Measurements from ENCODE around the gene IRS2. TPM values are rescaled to one million over a fixed set of nuclear protein-coding genes. Genes with fewer than 3 reads are reported as not detected.

IRS2 gene
- polyA plus RNA-seq, 1 experiment = 1.5 TPM

GRCh38 chr13:109750221-109750775, 36.1 kb downstream of the IRS2 start:
- H3K4me3 ChIP-seq (ENCODE audit: low read depth, low read length) = no peak overlapping the region
- ChIA-PET POLR2A (no interaction called here), CTCF (interaction anchor here (0.6 kb wide), 1 partner anchor 674 kb away, joined by 3 read pairs; no protein-coding TSS in a partner anchor)
- H3K9me3 ChIP-seq (ENCODE audit: control insufficient read depth, insufficient read depth, low read length) = no peaks in the 10 kb centered on the region
- H3K27me3 ChIP-seq (ENCODE audit: control insufficient read depth, insufficient read depth, low read length) = no peaks in the 10 kb centered on the region
- TF ChIP-seq, protein P1, sequence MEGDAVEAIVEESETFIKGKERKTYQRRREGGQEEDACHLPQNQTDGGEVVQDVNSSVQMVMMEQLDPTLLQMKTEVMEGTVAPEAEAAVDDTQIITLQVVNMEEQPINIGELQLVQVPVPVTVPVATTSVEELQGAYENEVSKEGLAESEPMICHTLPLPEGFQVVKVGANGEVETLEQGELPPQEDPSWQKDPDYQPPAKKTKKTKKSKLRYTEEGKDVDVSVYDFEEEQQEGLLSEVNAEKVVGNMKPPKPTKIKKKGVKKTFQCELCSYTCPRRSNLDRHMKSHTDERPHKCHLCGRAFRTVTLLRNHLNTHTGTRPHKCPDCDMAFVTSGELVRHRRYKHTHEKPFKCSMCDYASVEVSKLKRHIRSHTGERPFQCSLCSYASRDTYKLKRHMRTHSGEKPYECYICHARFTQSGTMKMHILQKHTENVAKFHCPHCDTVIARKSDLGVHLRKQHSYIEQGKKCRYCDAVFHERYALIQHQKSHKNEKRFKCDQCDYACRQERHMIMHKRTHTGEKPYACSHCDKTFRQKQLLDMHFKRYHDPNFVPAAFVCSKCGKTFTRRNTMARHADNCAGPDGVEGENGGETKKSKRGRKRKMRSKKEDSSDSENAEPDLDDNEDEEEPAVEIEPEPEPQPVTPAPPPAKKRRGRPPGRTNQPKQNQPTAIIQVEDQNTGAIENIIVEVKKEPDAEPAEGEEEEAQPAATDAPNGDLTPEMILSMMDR (IDR thresholded peaks at IDR 0.05; ENCODE audit: low read depth, low read length) = no peak
- DNase-seq (ENCODE audit: low read depth, low spot score) = no peak
- H3K27ac ChIP-seq (ENCODE audit: low read depth, low read length) = no peak overlapping the region

DNA sequence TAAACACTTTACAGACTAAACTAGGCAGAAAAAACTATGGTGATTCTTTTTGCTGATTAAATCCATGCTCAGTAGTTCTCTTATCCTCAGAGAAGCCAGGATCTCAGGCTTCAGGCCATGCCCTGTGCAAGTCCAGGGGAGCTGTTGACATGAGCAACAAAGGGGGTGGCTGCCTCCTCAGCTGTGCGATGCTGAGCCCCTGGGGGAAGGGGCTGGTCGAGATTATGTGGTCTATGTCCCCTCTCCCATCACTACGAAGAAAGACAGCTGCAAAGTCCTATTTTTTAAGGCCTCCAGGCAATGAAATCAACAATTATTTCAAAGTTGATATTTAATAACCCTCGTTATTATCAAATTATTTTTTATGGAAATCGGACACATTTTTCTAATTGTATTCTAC, 37.0 kb downstream of the IRS2 start:
- POLR2A ChIA-PET = no interaction called here
- H3K27ac ChIP-seq (ENCODE audit: low read depth, low read length) = no peak overlapping the region
- TF ChIP-seq, protein P1 (IDR thresholded peaks at IDR 0.05; ENCODE audit: low read depth, low read length) = no peak
- no peak overlapping the region for H3K4me3 ChIP-seq (ENCODE audit: low read depth, low read length)
- H3K27me3 ChIP-seq (ENCODE audit: control insufficient read depth, insufficient read depth, low read length) = peaks cover 2% of the 10 kb centered on the region
- H3K9me3 ChIP-seq (ENCODE audit: control insufficient read depth, insufficient read depth, low read length) = peaks cover 4% of the 10 kb centered on the region; the same call in 1 of the 2 replicates
- CTCF ChIA-PET = interaction anchor here (0.9 kb wide), 1 partner anchor 834 kb away, joined by 3 read pairs; no protein-coding TSS in a partner anchor
- DNase-seq (ENCODE audit: low read depth, low spot score) = no peak

DNA sequence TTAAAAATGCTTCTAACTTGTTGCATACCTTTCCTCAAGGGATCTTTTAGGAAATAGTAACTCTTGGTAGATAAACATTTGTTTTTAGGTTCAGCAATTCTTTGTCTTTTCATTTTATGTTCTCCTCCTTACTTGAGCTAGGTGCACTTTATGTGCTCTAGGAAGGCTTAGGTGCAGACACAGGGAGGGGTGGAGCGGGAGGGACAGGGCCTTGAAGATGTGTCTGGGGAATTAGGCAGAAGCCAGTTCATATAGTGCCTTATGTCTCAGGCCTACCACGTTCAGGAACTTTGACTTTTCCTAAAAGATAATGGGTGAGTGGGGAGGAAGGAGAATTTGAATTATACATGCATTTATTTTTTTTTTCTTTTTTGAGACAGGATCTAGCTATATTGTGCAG, 37.7 kb downstream of the IRS2 start:
- Histone ChIP-seq H3K27me3 (ENCODE audit: control insufficient read depth, insufficient read depth, low read length) (peaks cover 2% of the 10 kb centered on the region), H3K9me3 (ENCODE audit: control insufficient read depth, insufficient read depth, low read length) (peaks cover 4% of the 10 kb centered on the region; the same call in 1 of the 2 replicates), H3K27ac (ENCODE audit: low read depth, low read length) (no peak overlapping the region), H3K4me3 (ENCODE audit: low read depth, low read length) (no peak overlapping the region)
- CTCF ChIA-PET = no interaction called here
- TF ChIP-seq, protein P1 (IDR thresholded peaks at IDR 0.05; ENCODE audit: low read depth, low read length) = no peak
- POLR2A ChIA-PET = no interaction called here
- no peak for DNase-seq (ENCODE audit: low read depth, low spot score)

- Histone ChIP-seq H3K4me3 (ENCODE audit: low read depth, low read length) (no peak overlapping the region), H3K27me3 (ENCODE audit: control insufficient read depth, insufficient read depth, low read length) (peaks cover 2% of the 10 kb centered on the region), H3K9me3 (ENCODE audit: control insufficient read depth, insufficient read depth, low read length) (peaks cover 4% of the 10 kb centered on the region; the same call in 1 of the 2 replicates), H3K27ac (ENCODE audit: low read depth, low read length) (no peak overlapping the region)
- TF ChIP-seq, protein P1 (IDR thresholded peaks at IDR 0.05; ENCODE audit: low read depth, low read length) = no peak
- CTCF ChIA-PET = interaction anchor here (1.1 kb wide), 1 partner anchor 601 kb away, joined by 3 read pairs; no protein-coding TSS in a partner anchor
- POLR2A ChIA-PET = no interaction called here
- DNase-seq (ENCODE audit: low read depth, low spot score) = no peak
These were observed 38.9 kb downstream of the IRS2 start for GRCh38 chr13:109747524-109747923.

DNA sequence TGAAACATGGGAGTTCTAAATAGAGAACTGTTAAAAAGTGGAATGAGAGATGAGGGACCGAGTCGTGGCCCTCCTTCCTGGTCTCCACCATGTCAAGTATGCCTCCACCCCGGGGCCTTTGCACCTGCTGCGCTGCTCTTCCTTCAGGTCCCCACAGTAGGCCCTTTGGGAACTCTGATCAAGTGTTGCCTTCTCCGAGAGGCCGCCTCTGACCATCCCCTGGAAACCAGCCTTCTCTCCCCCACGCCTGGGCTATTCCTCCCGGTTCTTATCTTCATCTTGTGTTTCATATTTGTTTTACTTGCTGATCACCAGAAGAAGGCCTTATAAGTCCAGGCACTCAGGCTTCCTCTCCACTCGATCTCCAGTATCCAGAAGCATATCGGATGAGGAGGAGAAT, 40.0 kb downstream of the IRS2 start:
- no peak overlapping the region for H3K27ac ChIP-seq (ENCODE audit: low read depth, low read length)
- DNase-seq (ENCODE audit: low read depth, low spot score) = no peak
- TF ChIP-seq, protein P1 (IDR thresholded peaks at IDR 0.05; ENCODE audit: low read depth, low read length) = no peak
- peaks cover 2% of the 10 kb centered on the region for H3K27me3 ChIP-seq (ENCODE audit: control insufficient read depth, insufficient read depth, low read length)
- ChIA-PET CTCF (no interaction called here), POLR2A (no interaction called here)
- no peak overlapping the region for H3K4me3 ChIP-seq (ENCODE audit: low read depth, low read length)
- peaks cover 4% of the 10 kb centered on the region; the same call in 1 of the 2 replicates for H3K9me3 ChIP-seq (ENCODE audit: control insufficient read depth, insufficient read depth, low read length)

All from AG04450 (cell line).